ENCODE results near the gene FAM180B.

GRCh38 chr11:47587039-47587716, 700 bp downstream of the FAM180B start:
- TF ChIP-seq, protein P1, sequence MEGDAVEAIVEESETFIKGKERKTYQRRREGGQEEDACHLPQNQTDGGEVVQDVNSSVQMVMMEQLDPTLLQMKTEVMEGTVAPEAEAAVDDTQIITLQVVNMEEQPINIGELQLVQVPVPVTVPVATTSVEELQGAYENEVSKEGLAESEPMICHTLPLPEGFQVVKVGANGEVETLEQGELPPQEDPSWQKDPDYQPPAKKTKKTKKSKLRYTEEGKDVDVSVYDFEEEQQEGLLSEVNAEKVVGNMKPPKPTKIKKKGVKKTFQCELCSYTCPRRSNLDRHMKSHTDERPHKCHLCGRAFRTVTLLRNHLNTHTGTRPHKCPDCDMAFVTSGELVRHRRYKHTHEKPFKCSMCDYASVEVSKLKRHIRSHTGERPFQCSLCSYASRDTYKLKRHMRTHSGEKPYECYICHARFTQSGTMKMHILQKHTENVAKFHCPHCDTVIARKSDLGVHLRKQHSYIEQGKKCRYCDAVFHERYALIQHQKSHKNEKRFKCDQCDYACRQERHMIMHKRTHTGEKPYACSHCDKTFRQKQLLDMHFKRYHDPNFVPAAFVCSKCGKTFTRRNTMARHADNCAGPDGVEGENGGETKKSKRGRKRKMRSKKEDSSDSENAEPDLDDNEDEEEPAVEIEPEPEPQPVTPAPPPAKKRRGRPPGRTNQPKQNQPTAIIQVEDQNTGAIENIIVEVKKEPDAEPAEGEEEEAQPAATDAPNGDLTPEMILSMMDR (IDR thresholded peaks at IDR 0.05) = no peak
- no peak for TF ChIP-seq POLR2A (IDR thresholded peaks at IDR 0.05)

Measured in esophagus squamous epithelium (tissue), 4 donors.